ENCODE data around the gene FHOD3. TPM values are rescaled to one million over a fixed set of nuclear protein-coding genes. Genes with fewer than 3 reads are reported as not detected.

Gene FHOD3
- polyA plus RNA-seq, 2 of the 4 experiments (the other 2 are of a cell fraction): 2.5 to 3.6 TPM

- H3K4me2 ChIP-seq: no peak overlapping the region
- WGBS (ENCODE audit: missing lambda C conversion rate): 41% methylated on average over 8 of the region's 11 CpGs
- no peaks in the 10 kb centered on the region for H3K4me1 ChIP-seq
- TF ChIP-seq HES2 (IDR thresholded peaks at IDR 0.05): no peak
- TF ChIP-seq TFCP2L1 (CRISPR knock-in tag; IDR thresholded peaks at IDR 0.05): no peak
- no peak for TF ChIP-seq JUN (IDR thresholded peaks at IDR 0.05)
- TF ChIP-seq CEBPB (IDR thresholded peaks at IDR 0.05): no peak
- no peak for TF ChIP-seq RNF2 (IDR thresholded peaks at IDR 0.05; ENCODE audit: borderline replicate concordance, low read depth)
- TF ChIP-seq, protein P1, sequence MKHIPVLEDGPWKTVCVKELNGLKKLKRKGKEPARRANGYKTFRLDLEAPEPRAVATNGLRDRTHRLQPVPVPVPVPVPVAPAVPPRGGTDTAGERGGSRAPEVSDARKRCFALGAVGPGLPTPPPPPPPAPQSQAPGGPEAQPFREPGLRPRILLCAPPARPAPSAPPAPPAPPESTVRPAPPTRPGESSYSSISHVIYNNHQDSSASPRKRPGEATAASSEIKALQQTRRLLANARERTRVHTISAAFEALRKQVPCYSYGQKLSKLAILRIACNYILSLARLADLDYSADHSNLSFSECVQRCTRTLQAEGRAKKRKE (CRISPR knock-in tag; IDR thresholded peaks at IDR 0.05; ENCODE audit: low read depth): no peak
- no peak for TF ChIP-seq CTCF (IDR thresholded peaks at IDR 0.05)
- no peak for TF ChIP-seq MAFK (IDR thresholded peaks at IDR 0.05; ENCODE audit: partially characterized antibody)
- TF ChIP-seq RFX5 (IDR thresholded peaks at IDR 0.05): no peak
- no peak for TF ChIP-seq RCOR1 (IDR thresholded peaks at IDR 0.05; ENCODE audit: low read depth, low read length)
- no peak for TF ChIP-seq CBX8 (IDR thresholded peaks at IDR 0.05)
- no peak for TF ChIP-seq EHF (CRISPR knock-in tag; IDR thresholded peaks at IDR 0.05)
- no peak for TF ChIP-seq KDM1A (IDR thresholded peaks at IDR 0.05; ENCODE audit: low read depth)
- no peak for TF ChIP-seq POLR2AphosphoS2 (conservative IDR thresholded peaks at IDR 0.05; ENCODE audit: low read length)
- TF ChIP-seq HOXA7 (CRISPR knock-in tag; IDR thresholded peaks at IDR 0.05): no peak
- TF ChIP-seq CHD2 (IDR thresholded peaks at IDR 0.05; ENCODE audit: low read length, partially characterized antibody): no peak
- TF ChIP-seq CBX2 (IDR thresholded peaks at IDR 0.05; ENCODE audit: borderline replicate concordance, low read depth): no peak
- no peak for TF ChIP-seq ELK1 (IDR thresholded peaks at IDR 0.05; ENCODE audit: low read depth, low read length)
- ATAC-seq (no peak), FAIRE-seq (no peak), DNase-seq (ENCODE audit: low read depth in 1 of 2, low spot score in 1 of 2) (no peak)
- CTCF ChIA-PET: interaction anchor here (1.2 kb wide), 1 partner anchor 11 kb away, joined by 3 read pairs; no protein-coding TSS in a partner anchor
- POLR2A ChIA-PET: no interaction called here
- no peak overlapping the region for H3K27ac ChIP-seq
- H3K4me3 ChIP-seq: no peak overlapping the region
- H3K9me3 ChIP-seq: no peaks in the 10 kb centered on the region
Observed at GRCh38 chr18:36467614-36468013, 170.1 kb downstream of the FHOD3 start.

GRCh38 chr18:36468161-36468560, 170.6 kb downstream of the FHOD3 start:
- TF ChIP-seq SMC3 (IDR thresholded peaks at IDR 0.05) (no peak), HES2 (IDR thresholded peaks at IDR 0.05) (no peak), ELK1 (IDR thresholded peaks at IDR 0.05; ENCODE audit: low read depth, low read length) (no peak), NPAS2 (CRISPR knock-in tag; IDR thresholded peaks at IDR 0.05; ENCODE audit: borderline replicate concordance) (no peak), FOXS1 (CRISPR knock-in tag; IDR thresholded peaks at IDR 0.05) (no peak), RARB (CRISPR knock-in tag; IDR thresholded peaks at IDR 0.05) (no peak)
- TF ChIP-seq, protein P1 (CRISPR knock-in tag; IDR thresholded peaks at IDR 0.05; ENCODE audit: low read depth): no peak
- ChIA-PET POLR2A (no interaction called here), CTCF (interaction anchor here (1.2 kb wide), 1 partner anchor 12 kb away, joined by 3 read pairs; no protein-coding TSS in a partner anchor)
- Histone ChIP-seq H3K4me3 (no peak overlapping the region), H3K9me3 (no peaks in the 10 kb centered on the region), H3K4me1 (no peaks in the 10 kb centered on the region), H3K4me2 (no peak overlapping the region), H3K27ac (no peak overlapping the region)
- no peak for FAIRE-seq
- 57% methylated on average over 8 of the region's 9 CpGs for WGBS (ENCODE audit: missing lambda C conversion rate)
- no peak for ATAC-seq
- DNase-seq (ENCODE audit: low read depth in 1 of 2, low spot score in 1 of 2): no peak
